NCI-H460 (cell line): ENCODE data around the gene RPSA. TPM values are rescaled to one million over a fixed set of nuclear protein-coding genes. Genes with fewer than 3 reads are reported as not detected.
"Not testable (repeated sequence)": the region's sequence is repeated elsewhere in the genome, so short reads cannot be mapped to it uniquely, and the experiment has no call there.

Experiments used
- DNase-seq: peaks from one replicate; pipeline ENCODE4 v3.0.0-alpha.2; 2016; ENCODE audit warnings: low read depth; ENCODE audit errors: extremely low read depth
- small RNA-seq, 2 experiments: library from RNA; depleted of rRNA; stranded (forward); fragments of <200 nt; gene quantifications; one replicate each; pipeline ENCODE3, GENCODE V24; 2014
- total RNA-seq: library from RNA; depleted of rRNA; stranded (reverse); fragments of >200 nt; shearing (Covaris generic); gene quantifications from 2 replicates; pipeline ENCODE4 v1.2.3, GENCODE V29; 2014; rRNA removed

Gene RPSA
- total RNA-seq, 1 experiment from 2014 or later: 2,368 TPM

GRCh38 chr3:39453134-39453533 lies 46.6 kb downstream of the RPSA start:
- DNase-seq: no peak

GRCh38 chr3:39453872-39454271 lies 47.4 kb downstream of the RPSA start:
- DNase-seq: not testable (repeated sequence)

- DNase-seq: no peak
Observed at GRCh38 chr3:39454591-39455217, 48.2 kb downstream of the RPSA start.

- DNase-seq: no peak
Observed at GRCh38 chr3:39456159-39456558, 49.6 kb downstream of the RPSA start.

GRCh38 chr3:39457361-39457760 lies 50.8 kb downstream of the RPSA start:
- DNase-seq: no peak

- not testable (repeated sequence) for DNase-seq
Observed at GRCh38 chr3:39458579-39458978, 52.1 kb downstream of the RPSA start.

- no peak for DNase-seq
Observed at GRCh38 chr3:39460677-39461076, 54.2 kb downstream of the RPSA start.

Small RNAs within 50 kb of the gene (small RNA-seq; reads per million reads assigned to genes)
- 0 reads per million in 2 experiments for gene SNORA6
- gene SNORA62: 0 reads per million in 2 experiments

Other genes with a start within 250 kb of the RPSA start
- not detected in 2 replicates for gene XIRP1, start 214.1 kb upstream of the RPSA start, total RNA-seq
- gene CX3CR1, start 126.7 kb upstream of the RPSA start, total RNA-seq: not detected in 2 replicates
- gene CCR8, start 77.0 kb upstream of the RPSA start, total RNA-seq: not detected in 2 replicates
- gene SLC25A38, start 23.4 kb upstream of the RPSA start, total RNA-seq: 20.9 and 21.1 TPM in 2 replicates
- not detected in 2 replicates for gene MOBP, start 61.0 kb downstream of the RPSA start, total RNA-seq